ENCODE measurements around the gene SHC4. TPM values are rescaled to one million over a fixed set of nuclear protein-coding genes. Genes with fewer than 3 reads are reported as not detected.

SHC4 gene
- total and polyA plus RNA-seq, 2 of the 13 experiments (the other 11 are each of a cell fraction or from before 2014, with no cell fraction given), result 0.04 TPM; not detected in 1

DNA sequence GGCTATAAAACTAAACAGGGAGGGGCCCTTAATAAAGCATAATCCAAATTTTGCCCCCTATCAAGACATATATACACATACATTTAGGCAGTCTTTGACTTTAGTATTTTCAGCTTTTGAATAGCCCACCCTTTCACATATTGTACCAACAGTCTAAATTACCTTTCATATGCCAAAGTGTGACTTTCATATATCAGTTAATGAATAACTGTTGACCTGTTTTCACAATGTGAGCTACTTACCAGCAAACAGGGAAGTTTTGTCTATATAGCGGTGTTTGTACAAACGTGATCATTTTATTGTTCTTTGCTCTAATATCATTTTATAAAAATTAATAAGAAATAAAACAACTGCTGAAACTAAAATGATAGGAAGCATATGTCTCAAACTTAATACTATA is 180.8 kb downstream of the SHC4 start:
- H3K9me3 ChIP-seq (ENCODE audit: low read length), result no peaks in the 10 kb centered on the region
- H3K9ac ChIP-seq (ENCODE audit: insufficient read depth, low read depth, low read length), result no peak overlapping the region
- no peaks in the 10 kb centered on the region for H3K27me3 ChIP-seq (ENCODE audit: control insufficient read depth in 1 of 2, insufficient read depth in 2 of 2, low read length in 2 of 2)
- no peaks in the 10 kb centered on the region for H3K4me1 ChIP-seq (ENCODE audit: insufficient read depth, low read length)
- no peaks in the 10 kb centered on the region for H3K79me2 ChIP-seq (ENCODE audit: insufficient read depth, low read length)
- intact Hi-C loops (cut with micrococcal nuclease; ENCODE audit: unreplicated experiment) (no loop called here), in situ Hi-C loops (cut with HindIII; ENCODE audit: extremely low pct_ligation_motif_present, low pct_unique_long_range_greater_than_20kb) (no loop called here)
- FAIRE-seq (no peak), ATAC-seq (no peak), DNase-seq (ENCODE audit: low spot score) (no peak)
- H3K4me2 ChIP-seq (ENCODE audit: low read depth, low read length), result no peak overlapping the region
- BruUV-seq (replicated peaks), result no TSS peak
- over 99% methylated on average over 2 of the region's 2 CpGs for WGBS (ENCODE audit: low lambda C conversion rate)
- H4K20me1 ChIP-seq (ENCODE audit: insufficient read depth, low read length), result no peaks in the 10 kb centered on the region
- H3K4me3 ChIP-seq (replicated peaks in 1 of 3; ENCODE audit: insufficient read depth in 1 of 3, low read depth in 2 of 3, low read length in 3 of 3), result no peak overlapping the region
- ChIA-PET CTCF (ENCODE audit: low intra/inter-chr PET ratio, low total read pairs) (no interaction called here), POLR2A (no interaction called here)
- no peak overlapping the region for H2AFZ ChIP-seq (ENCODE audit: low read length)
- no peak overlapping the region for H3K27ac ChIP-seq (ENCODE audit: extremely low read length, insufficient read depth, low read length)
- H3K36me3 ChIP-seq (replicated peaks in 1 of 2; ENCODE audit: control insufficient read depth in 1 of 2, insufficient read depth in 2 of 2, low read length in 2 of 2), result peaks cover 5 to 27% of the 10 kb centered on the region in 2 experiments; a peak in 4 of 5 replicates
- TF ChIP-seq, protein P1, sequence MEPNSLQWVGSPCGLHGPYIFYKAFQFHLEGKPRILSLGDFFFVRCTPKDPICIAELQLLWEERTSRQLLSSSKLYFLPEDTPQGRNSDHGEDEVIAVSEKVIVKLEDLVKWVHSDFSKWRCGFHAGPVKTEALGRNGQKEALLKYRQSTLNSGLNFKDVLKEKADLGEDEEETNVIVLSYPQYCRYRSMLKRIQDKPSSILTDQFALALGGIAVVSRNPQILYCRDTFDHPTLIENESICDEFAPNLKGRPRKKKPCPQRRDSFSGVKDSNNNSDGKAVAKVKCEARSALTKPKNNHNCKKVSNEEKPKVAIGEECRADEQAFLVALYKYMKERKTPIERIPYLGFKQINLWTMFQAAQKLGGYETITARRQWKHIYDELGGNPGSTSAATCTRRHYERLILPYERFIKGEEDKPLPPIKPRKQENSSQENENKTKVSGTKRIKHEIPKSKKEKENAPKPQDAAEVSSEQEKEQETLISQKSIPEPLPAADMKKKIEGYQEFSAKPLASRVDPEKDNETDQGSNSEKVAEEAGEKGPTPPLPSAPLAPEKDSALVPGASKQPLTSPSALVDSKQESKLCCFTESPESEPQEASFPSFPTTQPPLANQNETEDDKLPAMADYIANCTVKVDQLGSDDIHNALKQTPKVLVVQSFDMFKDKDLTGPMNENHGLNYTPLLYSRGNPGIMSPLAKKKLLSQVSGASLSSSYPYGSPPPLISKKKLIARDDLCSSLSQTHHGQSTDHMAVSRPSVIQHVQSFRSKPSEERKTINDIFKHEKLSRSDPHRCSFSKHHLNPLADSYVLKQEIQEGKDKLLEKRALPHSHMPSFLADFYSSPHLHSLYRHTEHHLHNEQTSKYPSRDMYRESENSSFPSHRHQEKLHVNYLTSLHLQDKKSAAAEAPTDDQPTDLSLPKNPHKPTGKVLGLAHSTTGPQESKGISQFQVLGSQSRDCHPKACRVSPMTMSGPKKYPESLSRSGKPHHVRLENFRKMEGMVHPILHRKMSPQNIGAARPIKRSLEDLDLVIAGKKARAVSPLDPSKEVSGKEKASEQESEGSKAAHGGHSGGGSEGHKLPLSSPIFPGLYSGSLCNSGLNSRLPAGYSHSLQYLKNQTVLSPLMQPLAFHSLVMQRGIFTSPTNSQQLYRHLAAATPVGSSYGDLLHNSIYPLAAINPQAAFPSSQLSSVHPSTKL (CRISPR knock-in tag; IDR thresholded peaks at IDR 0.05), result no peak
- TF ChIP-seq KMT2B (CRISPR knock-in tag; IDR thresholded peaks at IDR 0.05) (no peak), ZNF224 (CRISPR knock-in tag; IDR thresholded peaks at IDR 0.05) (no peak), ZNF761 (CRISPR knock-in tag; conservative IDR thresholded peaks at IDR 0.05) (no peak), MTA3 (CRISPR knock-in tag; IDR thresholded peaks at IDR 0.05) (no peak), ZNF598 (CRISPR knock-in tag; IDR thresholded peaks at IDR 0.05; ENCODE audit: borderline replicate concordance) (no peak)
- TF ChIP-seq, protein P2, sequence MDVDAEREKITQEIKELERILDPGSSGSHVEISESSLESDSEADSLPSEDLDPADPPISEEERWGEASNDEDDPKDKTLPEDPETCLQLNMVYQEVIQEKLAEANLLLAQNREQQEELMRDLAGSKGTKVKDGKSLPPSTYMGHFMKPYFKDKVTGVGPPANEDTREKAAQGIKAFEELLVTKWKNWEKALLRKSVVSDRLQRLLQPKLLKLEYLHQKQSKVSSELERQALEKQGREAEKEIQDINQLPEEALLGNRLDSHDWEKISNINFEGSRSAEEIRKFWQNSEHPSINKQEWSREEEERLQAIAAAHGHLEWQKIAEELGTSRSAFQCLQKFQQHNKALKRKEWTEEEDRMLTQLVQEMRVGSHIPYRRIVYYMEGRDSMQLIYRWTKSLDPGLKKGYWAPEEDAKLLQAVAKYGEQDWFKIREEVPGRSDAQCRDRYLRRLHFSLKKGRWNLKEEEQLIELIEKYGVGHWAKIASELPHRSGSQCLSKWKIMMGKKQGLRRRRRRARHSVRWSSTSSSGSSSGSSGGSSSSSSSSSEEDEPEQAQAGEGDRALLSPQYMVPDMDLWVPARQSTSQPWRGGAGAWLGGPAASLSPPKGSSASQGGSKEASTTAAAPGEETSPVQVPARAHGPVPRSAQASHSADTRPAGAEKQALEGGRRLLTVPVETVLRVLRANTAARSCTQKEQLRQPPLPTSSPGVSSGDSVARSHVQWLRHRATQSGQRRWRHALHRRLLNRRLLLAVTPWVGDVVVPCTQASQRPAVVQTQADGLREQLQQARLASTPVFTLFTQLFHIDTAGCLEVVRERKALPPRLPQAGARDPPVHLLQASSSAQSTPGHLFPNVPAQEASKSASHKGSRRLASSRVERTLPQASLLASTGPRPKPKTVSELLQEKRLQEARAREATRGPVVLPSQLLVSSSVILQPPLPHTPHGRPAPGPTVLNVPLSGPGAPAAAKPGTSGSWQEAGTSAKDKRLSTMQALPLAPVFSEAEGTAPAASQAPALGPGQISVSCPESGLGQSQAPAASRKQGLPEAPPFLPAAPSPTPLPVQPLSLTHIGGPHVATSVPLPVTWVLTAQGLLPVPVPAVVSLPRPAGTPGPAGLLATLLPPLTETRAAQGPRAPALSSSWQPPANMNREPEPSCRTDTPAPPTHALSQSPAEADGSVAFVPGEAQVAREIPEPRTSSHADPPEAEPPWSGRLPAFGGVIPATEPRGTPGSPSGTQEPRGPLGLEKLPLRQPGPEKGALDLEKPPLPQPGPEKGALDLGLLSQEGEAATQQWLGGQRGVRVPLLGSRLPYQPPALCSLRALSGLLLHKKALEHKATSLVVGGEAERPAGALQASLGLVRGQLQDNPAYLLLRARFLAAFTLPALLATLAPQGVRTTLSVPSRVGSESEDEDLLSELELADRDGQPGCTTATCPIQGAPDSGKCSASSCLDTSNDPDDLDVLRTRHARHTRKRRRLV (CRISPR knock-in tag; IDR thresholded peaks at IDR 0.05), result no peak
- TF ChIP-seq, protein P3, sequence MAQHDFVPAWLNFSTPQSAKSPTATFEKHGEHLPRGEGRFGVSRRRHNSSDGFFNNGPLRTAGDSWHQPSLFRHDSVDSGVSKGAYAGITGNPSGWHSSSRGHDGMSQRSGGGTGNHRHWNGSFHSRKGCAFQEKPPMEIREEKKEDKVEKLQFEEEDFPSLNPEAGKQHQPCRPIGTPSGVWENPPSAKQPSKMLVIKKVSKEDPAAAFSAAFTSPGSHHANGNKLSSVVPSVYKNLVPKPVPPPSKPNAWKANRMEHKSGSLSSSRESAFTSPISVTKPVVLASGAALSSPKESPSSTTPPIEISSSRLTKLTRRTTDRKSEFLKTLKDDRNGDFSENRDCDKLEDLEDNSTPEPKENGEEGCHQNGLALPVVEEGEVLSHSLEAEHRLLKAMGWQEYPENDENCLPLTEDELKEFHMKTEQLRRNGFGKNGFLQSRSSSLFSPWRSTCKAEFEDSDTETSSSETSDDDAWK (CRISPR knock-in tag; IDR thresholded peaks at IDR 0.05), result no peak
- TF ChIP-seq, protein P4, sequence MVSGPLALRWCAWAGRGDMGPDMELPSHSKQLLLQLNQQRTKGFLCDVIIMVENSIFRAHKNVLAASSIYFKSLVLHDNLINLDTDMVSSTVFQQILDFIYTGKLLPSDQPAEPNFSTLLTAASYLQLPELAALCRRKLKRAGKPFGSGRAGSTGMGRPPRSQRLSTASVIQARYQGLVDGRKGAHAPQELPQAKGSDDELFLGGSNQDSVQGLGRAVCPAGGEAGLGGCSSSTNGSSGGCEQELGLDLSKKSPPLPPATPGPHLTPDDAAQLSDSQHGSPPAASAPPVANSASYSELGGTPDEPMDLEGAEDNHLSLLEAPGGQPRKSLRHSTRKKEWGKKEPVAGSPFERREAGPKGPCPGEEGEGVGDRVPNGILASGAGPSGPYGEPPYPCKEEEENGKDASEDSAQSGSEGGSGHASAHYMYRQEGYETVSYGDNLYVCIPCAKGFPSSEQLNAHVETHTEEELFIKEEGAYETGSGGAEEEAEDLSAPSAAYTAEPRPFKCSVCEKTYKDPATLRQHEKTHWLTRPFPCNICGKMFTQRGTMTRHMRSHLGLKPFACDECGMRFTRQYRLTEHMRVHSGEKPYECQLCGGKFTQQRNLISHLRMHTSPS (CRISPR knock-in tag; IDR thresholded peaks at IDR 0.05; ENCODE audit: low read depth), result no peak
- TF ChIP-seq, protein P5, sequence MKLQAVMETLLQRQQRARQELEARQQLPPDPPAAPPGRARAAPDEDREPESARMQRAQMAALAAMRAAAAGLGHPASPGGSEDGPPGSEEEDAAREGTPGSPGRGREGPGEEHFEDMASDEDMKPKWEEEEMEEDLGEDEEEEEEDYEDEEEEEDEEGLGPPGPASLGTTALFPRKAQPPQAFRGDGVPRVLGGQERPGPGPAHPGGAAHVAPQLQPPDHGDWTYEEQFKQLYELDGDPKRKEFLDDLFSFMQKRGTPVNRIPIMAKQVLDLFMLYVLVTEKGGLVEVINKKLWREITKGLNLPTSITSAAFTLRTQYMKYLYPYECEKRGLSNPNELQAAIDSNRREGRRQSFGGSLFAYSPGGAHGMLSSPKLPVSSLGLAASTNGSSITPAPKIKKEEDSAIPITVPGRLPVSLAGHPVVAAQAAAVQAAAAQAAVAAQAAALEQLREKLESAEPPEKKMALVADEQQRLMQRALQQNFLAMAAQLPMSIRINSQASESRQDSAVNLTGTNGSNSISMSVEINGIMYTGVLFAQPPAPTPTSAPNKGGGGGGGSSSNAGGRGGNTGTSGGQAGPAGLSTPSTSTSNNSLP (IDR thresholded peaks at IDR 0.05; ENCODE audit: low read depth, low read length), result no peak
